GM18498 (cell line): ENCODE measurements around the gene CFAP43.
A peak's percentile ranks its signal among the peaks of the same experiment; 100 is the strongest.

Experiments
- ATAC-seq: cut with Tn5 transposase; IDR thresholded peaks from one replicate; pipeline ENCODE4 v1.9.1; 2021; ENCODE audit warnings: mild to moderate bottlenecking, moderate library complexity; ENCODE audit not compliant: unreplicated experiment

Gene CFAP43

DNA sequence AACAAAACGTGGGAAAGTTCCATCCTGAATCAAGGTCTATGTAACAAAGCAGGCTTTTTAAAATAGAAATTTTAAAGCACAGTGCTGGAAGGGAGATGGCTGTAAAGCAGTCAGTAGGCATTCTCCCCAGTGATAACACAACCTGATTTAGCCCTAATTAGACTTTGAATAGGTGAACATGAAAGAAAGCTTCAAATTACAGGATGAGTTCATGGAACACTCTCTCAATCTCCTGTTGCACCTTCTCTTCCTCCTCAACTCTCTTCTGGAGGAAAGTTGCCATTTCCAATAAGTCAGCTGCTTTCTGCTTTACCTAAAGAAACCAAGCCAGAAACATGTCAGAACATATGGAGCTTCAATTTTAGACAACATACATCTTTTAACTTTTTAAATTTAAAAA, 90.1 kb downstream of the CFAP43 start:
- ATAC-seq = no peak

DNA sequence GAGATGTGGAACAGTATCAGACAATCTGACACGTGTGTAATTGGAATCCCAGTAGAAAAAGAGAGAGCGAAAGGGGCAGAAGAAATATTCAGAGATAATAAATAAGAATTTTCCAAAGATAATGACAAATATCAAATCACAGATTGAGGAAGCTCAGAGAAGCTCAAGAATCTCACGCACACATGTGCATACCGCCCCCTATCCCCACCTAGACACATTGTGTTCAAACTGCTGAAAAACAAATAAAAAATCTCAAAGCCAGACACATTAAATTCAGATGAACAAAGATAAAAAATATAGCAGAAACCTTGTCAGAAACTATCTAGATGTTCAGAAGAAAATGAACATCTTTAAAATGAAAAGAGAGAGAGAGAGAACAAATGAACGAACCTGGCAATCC, 92.9 kb downstream of the CFAP43 start:
- no peak for ATAC-seq

DNA sequence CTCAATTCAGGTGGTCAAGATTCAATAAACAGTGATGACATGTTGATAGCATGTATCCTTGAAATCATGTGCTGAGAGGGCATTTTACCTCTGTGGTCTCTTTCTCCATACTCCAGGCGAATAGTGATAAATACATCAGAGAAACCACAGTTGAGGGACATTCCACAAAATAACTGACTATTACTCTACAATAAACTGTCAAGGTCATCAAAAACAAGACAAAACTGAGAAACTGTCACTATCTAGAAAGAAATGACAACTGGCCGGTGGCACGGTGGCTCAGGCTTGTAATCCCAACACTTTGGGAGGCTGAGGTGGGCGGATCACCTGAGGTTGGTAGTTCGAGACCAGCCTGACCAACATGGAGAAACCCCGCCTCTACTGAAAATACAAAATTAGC, 94.0 kb downstream of the CFAP43 start:
- ATAC-seq = no peak

DNA sequence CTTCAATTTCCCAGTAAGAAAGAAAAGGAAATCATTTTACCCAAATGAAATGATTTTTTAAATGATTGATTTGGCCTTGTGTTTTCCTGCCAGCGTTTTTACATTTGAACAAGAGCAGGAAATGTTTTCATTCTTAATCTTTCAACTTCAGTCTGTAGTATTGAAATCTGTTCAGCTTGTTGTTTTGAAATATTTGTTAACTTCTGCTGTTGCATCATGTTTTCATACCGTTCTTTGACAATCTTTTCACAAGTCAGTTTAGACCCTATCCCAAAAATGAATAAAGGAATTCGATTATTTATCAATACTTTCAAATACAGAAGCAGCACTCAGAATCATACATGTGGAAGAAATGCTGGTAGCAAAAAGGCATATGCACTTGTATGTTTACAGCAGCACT, 102.1 kb downstream of the CFAP43 start:
- ATAC-seq = no peak

DNA sequence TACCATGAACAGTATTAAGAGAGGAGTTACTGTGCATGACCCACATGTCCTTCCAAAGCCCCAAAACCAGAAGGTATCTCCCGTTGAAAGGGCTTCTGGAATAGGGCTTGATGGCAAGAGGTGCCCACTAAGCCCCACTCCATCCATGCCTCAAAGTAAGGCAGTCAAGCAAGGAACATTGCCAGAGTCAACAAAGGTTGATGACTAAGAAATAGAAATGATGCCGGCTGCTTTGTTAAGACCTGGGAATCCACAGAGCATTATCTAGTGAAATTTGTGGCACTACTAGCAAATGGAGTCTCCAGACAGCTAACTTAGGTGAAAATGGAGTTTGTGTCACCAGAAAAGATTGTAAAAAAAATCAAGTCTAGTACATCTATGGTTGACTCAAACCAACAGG, 104.0 kb downstream of the CFAP43 start:
- ATAC-seq = no peak

DNA sequence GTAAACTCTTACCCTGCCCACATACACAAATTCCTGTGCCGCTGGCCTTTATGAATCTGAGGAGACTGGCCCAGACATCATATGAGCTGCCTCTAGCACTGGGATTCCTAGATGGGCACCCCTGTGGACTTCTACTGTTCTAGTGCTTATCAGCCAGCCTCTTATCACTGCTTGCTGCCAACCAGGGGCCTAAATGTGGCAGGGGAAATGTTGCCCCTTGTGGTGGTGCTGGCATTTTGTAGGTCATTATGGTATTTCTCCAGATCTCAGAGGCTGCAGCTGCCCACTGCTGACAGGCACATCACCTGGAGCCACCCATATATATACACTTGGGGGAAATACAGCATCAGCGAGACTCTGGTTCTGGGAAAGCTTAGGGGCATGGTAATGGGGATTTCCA, 104.8 kb downstream of the CFAP43 start:
- peak; percentile 66 for ATAC-seq

DNA sequence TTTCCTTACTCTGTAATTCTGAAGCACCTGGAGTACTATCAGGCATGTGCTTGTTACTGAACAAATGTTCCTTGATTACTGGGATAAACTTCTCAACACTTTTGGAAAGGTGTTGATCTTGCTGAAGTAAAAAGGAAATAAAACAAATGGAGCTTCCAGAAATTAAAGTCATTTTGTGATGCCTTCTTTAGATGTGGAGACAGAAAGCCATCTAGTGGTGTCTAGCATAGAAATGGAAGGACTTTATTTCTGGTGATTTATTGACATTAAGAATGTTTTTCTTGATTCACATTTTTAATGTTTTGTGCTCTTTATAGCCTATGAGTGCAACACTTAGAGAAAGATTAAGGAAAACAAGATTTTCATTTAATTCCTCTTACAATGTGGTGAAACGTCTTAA, 108.8 kb downstream of the CFAP43 start:
- no peak for ATAC-seq

DNA sequence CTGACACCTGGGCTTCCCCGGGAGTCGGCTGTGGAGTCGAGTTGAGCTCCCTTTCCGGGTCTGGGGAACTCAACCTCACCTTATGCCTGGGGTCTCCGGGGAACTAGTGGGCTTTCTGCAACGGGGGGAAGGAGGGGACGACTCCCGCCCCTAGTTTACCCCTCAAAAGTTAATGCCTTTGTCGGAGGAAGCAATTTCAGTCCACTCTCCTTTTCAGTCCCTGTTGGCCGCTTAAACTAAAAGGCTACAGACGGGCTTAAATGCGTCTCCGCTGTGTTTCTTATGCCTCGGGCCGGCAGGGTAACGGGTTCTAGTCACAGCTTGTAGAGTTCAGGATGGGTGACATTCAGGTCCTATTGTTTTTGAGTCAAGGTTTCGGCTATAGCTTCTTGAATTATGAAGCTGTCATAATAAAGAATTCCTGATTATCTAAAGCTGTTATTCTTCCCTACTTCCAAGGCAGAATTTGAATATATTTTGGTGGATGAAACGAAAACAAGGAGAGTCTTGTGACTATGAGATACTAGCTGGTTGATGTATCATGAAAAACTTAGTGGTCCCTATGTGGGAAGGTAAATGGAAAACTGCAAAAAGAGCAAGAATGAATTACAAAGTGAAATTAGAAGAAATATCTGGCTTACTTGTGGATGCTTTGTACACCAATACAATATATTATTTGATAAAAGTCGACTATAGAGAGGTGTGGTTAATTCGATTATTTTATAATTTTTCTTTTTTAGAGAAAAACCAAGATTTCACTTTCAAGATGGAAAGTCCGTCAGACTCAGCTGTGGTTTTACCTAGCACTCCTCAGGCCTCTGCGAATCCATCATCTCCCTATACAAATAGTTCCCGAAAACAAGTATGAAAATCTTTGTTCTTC, 109.7 kb downstream of the CFAP43 start:
- peak; percentile 3 for ATAC-seq

DNA sequence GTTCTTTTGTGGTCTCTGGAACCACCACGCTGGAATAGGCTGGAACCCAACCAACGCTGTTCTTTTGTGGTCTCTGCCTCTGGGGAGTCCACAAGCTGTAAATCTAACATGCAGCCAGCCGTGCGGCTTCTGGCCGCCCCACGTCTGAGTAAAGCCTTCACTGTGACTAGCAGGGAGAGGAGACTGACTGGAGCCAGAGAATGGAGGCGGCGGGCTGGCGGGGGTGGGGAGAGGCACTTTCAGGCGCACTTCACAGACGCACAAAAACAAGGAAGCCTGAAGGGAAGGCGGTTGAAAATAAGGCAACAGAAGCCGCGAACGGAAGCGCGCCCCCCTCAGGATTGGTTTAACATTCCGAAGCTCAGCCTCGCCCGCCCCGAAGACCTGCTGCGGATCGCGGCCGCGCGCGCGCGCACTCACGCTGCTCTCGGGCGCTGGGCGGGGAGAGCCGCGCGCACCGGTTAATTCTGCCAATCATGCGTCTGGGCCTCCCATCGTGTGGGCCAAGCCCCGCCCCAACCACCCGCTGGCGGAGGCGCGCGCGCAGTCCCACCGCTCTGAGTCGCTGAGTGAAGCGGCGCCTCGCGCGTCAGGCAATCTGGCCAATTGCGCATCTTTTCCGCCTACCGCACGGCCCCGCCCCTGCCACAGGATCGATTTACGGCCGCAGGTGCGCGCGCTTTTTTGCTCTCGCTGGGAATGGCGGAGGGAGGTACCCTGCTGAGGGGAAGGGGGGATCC, 110.5 kb downstream of the CFAP43 start, which contains the start of gene SFR1:
TSS of gene SFR1 (plus strand) at position 687 of the 740 bp plus-strand sequence. CDS start at position 700, 13 bp downstream.
- peak; percentile 92 for ATAC-seq

DNA sequence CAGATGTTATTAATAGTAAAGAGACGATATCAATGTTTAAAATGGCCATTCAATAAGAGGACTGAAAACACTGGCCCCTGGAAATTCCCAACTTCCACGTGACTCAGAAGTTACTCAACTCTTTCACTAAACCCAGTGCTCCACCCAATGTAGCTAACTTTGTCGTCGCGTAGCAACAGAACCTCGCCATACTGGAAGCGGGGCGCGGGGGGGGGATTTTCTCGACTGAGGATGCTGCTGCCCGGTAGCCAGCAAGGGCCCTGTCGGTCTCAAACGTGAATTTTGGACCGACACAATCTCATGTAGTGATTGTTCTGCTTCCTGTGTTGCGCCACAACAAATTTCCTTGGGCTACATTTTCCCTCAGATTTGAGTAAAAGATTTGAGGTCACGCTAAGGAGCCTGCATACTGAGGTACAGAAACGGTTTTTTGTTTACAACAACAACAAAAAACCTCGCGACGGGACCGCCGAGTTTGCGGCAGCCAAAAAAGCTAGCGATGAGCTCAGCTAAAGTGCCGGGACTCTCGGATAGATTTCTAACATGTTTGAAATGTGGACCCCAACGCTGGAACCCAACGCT, 111.2 kb downstream of the CFAP43 start:
- peak; percentile 35 for ATAC-seq

DNA sequence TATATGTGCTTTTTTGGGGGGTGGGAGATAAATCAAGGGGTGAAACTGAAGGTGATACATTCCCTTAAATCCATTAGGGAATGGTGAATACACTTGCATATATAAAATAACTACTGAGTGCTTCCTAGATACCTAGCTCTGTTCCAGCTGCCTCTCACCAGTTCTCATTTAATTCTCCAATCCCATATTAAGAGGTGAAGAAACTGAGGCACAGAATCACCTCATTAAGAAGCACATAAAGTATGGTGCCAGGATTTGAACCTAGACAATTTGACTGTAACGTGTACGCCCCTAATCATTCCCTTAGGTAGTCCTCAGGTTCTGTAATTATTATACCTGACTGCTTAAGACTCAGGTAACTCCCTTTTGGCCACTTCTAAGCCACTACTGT, 111.7 kb downstream of the CFAP43 start:
- ATAC-seq = no peak

DNA sequence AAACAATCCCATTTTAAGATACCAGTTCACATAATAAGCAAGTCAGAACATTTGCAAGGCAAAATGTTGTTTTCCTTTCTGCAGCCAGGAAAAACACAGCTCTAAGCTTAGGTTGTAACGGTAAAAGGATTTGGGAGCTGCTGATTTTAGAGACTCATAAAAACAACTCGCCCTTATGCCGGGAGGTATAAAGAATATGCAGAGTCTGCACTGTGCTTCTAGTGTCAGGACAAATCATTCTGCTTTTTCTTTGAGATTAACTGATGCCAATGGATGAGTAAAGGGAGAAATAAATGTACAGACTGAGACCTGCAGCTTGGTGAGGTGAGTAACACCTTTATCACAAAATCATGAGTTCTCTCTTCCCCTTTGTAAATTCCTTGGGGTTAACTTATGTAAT, 112.2 kb downstream of the CFAP43 start:
- ATAC-seq = no peak

DNA sequence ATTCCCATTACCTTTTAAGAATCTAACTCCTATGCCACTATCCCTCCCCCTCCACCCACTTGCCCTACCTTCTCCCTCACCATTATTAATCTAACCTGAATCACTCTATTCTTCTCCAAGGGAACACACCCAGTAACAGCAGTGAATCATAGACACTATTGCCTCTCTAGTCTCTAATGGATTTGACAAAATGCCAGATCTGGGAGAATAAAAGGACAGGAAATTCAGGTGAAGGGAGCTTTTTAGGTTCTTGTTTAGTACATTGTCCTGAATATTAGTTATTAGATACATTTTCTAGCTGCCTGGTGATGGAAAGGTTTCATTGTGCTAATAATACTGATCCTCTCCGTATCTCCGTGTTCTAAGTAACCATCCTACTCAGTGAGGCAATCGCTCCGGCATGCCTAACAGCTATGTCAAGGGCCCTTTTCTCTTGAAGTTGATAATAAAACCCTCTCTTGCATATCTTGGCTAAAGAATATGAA, 114.3 kb downstream of the CFAP43 start:
- ATAC-seq = no peak

DNA sequence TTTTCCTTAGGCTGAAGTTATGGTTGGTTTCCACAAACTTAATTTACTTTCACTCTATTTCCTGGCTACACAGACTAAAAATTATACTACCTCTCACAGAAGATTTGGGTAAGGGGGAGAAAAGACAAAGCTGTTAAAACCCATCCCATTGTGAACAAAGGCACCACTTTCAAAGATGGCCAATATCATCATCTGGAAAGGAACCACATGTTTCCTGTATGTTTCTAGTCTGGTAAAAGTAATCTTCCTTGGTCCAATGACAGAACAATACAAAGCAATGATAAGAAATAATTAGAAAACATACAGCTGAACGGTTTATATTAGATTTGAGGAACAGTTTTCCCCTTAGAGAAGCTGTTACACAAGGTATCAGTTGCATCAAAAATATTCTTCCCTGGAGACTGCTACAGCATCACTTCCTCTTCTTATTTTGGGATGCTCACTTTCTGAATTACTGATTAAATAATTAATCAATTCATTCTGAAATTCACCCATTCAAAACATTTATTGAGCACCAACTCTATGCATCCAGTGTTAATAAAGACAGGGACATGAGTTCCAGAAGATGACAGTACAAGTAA, 118.7 kb downstream of the CFAP43 start:
- ATAC-seq = no peak

DNA sequence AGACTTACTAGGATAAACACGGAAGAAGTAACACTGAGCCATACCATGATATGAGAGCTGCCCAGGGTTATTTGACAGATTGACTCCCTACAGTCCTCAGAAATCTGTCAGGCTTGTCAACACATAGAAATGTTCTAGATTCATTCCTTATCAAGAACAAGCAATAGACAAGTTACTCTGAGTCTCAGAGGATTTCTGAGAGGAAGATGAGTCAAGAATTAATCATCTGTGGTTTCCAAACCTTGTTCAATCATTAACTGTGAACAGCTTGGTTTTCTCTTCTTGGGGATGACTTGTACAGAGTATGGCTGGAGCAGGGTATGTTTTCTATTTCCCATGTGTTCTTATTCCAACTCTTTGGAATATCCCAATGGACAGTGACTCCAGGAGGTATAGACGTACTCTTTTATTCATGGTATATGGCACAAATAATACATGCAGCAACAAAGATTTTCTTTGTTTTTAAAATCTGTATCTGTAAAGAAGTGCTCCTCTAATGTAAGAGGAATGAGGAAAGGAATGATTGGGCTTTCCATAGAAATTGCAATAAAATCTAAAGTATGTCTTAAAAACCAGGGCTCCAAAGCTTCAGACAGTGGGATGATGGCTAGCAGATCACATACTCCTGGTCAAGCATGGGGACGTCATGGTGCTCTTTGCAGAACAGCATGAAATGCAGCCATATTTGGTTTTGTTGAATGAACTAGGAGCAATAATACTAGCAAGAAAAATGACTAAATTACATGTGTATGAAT, 122.1 kb downstream of the CFAP43 start:
- no peak for ATAC-seq

DNA sequence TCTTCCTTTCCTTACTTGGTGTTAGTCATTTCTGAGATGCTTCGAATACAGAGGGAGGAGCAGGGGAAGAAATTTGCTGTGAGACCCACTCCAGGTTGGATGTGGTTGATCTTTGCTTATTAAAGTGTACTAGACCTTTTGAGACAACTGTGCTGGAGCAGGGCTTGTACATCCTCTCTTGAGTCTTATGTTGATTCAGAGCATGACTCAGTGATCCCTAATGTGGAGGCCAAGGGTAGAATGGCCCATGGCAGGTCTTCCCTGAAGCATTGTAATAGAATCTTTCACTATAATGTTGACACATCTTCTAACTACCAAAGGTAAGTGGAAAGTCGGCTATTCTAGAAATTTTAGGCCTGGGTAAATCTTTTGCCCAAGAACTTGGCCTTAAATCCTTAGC, 127.2 kb downstream of the CFAP43 start:
- no peak for ATAC-seq

DNA sequence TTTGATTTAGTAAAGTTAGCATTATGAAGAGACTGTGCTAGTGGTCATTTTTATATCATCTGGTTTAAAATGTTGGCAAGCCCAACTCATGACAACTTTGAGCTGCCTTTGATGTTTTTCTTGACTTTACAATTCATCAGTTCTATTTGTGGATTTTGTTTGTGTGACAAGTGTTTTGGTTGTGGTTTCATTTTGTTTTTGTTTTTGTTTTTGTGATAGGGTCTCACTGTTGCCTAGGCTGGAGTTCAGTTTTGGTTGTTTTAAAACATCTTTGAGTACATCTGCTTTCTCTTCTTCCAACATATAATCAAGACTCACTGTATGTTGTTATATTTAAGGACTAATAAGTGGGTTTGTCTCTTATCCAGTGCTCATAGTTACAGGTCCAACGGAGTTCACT, 127.7 kb downstream of the CFAP43 start:
- no peak for ATAC-seq

DNA sequence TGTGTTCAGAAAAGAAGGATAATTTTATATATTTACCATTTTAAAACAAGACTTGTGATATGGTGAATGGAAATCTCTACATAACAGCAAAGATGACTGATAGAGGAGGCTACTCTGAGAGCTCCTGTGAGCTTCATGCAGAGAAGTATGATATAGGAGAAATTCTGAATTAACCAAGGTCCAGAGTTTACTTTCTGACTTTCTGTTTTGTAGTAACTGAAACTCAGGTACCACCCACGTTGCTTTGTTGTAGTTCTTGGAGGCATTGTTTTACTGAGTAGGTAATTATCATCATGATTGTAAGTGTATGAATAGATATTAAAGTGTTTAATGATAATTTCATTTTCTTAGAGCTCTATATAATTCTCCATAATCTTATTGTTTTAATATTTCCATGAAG, 128.2 kb downstream of the CFAP43 start:
- ATAC-seq = no peak

DNA sequence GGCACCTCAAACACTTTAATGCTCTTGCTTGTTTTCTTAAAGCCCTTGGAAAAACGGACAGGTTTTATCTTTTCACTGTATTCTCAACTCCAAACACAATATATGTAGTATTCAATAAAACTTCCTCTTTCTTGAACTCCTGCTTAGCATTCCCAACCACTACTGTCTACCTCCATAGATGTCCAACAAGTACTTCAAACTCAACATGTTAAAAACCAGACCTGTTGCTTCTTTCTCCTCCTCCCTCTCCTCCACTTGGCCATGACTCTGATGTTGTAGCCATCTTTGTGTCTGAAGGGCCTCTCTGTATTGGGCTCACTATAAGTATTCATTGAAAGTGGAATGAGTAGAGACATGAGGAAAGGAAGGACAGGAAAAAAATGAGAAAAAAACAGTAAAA, 130.3 kb downstream of the CFAP43 start:
- ATAC-seq = no peak

DNA sequence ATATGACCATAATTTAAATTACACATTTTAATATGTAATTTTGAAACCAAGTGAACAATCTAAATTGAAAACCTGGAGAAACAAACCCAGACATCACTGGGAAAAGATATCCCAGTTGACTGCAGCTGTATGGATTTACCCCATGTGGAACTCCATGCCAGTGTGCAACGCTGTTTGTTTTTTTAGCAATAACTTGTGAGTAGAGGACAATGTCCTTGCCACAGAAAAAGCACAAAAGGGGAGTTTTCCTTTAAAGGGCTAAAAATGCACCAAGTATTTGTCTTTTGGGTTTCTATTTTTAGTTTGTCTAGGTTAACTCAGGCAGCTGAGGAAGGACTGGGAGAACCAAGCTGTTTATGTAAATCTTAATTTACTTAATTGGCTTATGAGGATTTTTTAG, 131.4 kb downstream of the CFAP43 start:
- no peak for ATAC-seq

DNA sequence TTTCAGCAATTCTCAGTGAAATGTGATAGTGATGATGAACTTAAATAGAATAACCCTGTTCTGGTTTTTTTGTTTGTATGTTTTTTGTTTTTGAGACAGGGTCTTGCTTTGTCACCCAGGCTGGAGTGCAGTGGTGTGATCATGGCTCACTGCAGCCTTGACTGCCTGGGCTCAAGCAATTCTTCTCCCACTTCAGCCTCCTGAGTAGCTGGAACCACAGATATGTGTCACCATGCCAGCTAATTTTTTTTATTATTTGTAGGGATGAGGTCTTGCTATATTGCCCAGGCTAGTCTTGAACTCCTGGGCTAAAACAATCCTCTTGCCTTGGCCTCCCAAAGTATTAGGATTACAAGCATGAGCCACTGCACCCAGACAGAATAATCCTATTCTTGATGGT, 132.2 kb downstream of the CFAP43 start:
- no peak for ATAC-seq
